ENCODE measurements around the gene LRRC8C. TPM values are rescaled to one million over a fixed set of nuclear protein-coding genes. Genes with fewer than 3 reads are reported as not detected.

LRRC8C gene
- total and polyA plus RNA-seq, 4 donors, result 0.63 to 3.5 (median 1.5) TPM

DNA sequence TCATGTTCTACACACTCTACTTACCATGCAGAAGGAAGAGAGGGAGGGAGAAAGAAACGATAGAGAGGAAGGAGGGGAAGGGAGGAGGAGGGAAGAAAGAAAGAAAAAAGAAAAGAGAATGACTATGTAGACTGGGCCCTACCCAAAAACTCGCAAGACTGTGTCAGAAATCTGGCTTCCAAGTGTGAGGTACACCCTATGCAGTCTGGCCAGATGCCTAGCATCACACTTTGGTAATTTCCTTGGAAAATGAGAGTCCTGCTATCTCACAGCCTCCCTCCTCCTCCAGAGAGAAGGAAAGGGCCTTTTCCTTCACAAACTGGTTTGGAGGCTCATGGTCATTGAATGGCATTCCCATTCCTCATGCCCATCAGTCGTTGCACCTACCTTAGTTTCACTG is 101.5 kb downstream of the LRRC8C start:
- Histone ChIP-seq H3K9me3 (ENCODE audit: control insufficient read depth in 4 of 4, low read length in 3 of 4) (no peaks in the 10 kb centered on the region), H3K27ac (ENCODE audit: low read depth in 1 of 2, low read length in 2 of 2) (no peak overlapping the region), H3K4me1 (ENCODE audit: control insufficient read depth in 4 of 4, insufficient read depth in 4 of 4, low read length in 3 of 4) (no peaks in the 10 kb centered on the region), H3K9ac (ENCODE audit: low read depth in 1 of 2, low read length in 2 of 2) (no peak overlapping the region), H3K36me3 (ENCODE audit: control insufficient read depth in 4 of 4, insufficient read depth in 3 of 4, low read depth in 1 of 4, low read length in 3 of 4) (no peaks in the 10 kb centered on the region), H3K27me3 (ENCODE audit: control insufficient read depth in 4 of 4, insufficient read depth in 4 of 4, low read length in 3 of 4) (no peaks in the 10 kb centered on the region), H3K4me3 (ENCODE audit: low read depth in 1 of 3, low read length in 3 of 3) (no peak overlapping the region)
- no peak for TF ChIP-seq FOXA1 (IDR thresholded peaks at IDR 0.05)
- no peak for TF ChIP-seq SP1 (IDR thresholded peaks at IDR 0.05)
- TF ChIP-seq NR2F2 (IDR thresholded peaks at IDR 0.05), result no peak
- TF ChIP-seq GABPA (IDR thresholded peaks at IDR 0.05 in 1 of 2, conservative IDR thresholded peaks at IDR 0.05 in 1 of 2), result no peak
- TF ChIP-seq HNF4G (IDR thresholded peaks at IDR 0.05), result no peak
- TF ChIP-seq CTCF (IDR thresholded peaks at IDR 0.05; ENCODE audit: low read depth, low read length, missing input control), result no peak
- TF ChIP-seq HNF4A (conservative IDR thresholded peaks at IDR 0.05), result no peak
- no peak for TF ChIP-seq EGR1 (IDR thresholded peaks at IDR 0.05; ENCODE audit: low read depth in 2 of 2)
- TF ChIP-seq, protein P1, sequence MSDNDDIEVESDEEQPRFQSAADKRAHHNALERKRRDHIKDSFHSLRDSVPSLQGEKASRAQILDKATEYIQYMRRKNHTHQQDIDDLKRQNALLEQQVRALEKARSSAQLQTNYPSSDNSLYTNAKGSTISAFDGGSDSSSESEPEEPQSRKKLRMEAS (IDR thresholded peaks at IDR 0.05), result no peak
- no peak for TF ChIP-seq FOXA2 (IDR thresholded peaks at IDR 0.05)
- TF ChIP-seq JUND (IDR thresholded peaks at IDR 0.05), result no peak
- no peak for TF ChIP-seq RXRA (IDR thresholded peaks at IDR 0.05)
- no peak for TF ChIP-seq ATF3 (IDR thresholded peaks at IDR 0.05)
- TF ChIP-seq REST (IDR thresholded peaks at IDR 0.05), result no peak
- no peak for TF ChIP-seq TAF1 (conservative IDR thresholded peaks at IDR 0.05)
- no peak for DNase-seq (ENCODE audit: low spot score)
- 71% methylated on average over 3 of the region's 3 CpGs for WGBS

GRCh38 chr1:89735479-89735878 is 102.6 kb downstream of the LRRC8C start:
- no peak overlapping the region for H3K4me3 ChIP-seq (ENCODE audit: low read depth in 1 of 3, low read length in 3 of 3)
- WGBS, result 59% methylated on average over 1 of the region's 1 CpG
- H3K4me1 ChIP-seq (ENCODE audit: control insufficient read depth in 4 of 4, insufficient read depth in 4 of 4, low read length in 3 of 4), result no peaks in the 10 kb centered on the region
- H3K27me3 ChIP-seq (ENCODE audit: control insufficient read depth in 4 of 4, insufficient read depth in 4 of 4, low read length in 3 of 4), result no peaks in the 10 kb centered on the region
- no peak for DNase-seq (ENCODE audit: low spot score)
- no peak overlapping the region for H3K9ac ChIP-seq (ENCODE audit: low read depth in 1 of 2, low read length in 2 of 2)
- no peaks in the 10 kb centered on the region for H3K9me3 ChIP-seq (ENCODE audit: control insufficient read depth in 4 of 4, low read length in 3 of 4)
- H3K36me3 ChIP-seq (ENCODE audit: control insufficient read depth in 4 of 4, insufficient read depth in 3 of 4, low read depth in 1 of 4, low read length in 3 of 4), result no peaks in the 10 kb centered on the region
- no peak overlapping the region for H3K27ac ChIP-seq (ENCODE audit: low read depth in 1 of 2, low read length in 2 of 2)
- TF ChIP-seq RAD21 (IDR thresholded peaks at IDR 0.05), result no peak
- TF ChIP-seq ATF3 (IDR thresholded peaks at IDR 0.05), result no peak
- TF ChIP-seq SP1 (IDR thresholded peaks at IDR 0.05), result no peak
- TF ChIP-seq CTCF (IDR thresholded peaks at IDR 0.05; ENCODE audit: low read depth, low read length, missing input control), result no peak
- TF ChIP-seq, protein P2, sequence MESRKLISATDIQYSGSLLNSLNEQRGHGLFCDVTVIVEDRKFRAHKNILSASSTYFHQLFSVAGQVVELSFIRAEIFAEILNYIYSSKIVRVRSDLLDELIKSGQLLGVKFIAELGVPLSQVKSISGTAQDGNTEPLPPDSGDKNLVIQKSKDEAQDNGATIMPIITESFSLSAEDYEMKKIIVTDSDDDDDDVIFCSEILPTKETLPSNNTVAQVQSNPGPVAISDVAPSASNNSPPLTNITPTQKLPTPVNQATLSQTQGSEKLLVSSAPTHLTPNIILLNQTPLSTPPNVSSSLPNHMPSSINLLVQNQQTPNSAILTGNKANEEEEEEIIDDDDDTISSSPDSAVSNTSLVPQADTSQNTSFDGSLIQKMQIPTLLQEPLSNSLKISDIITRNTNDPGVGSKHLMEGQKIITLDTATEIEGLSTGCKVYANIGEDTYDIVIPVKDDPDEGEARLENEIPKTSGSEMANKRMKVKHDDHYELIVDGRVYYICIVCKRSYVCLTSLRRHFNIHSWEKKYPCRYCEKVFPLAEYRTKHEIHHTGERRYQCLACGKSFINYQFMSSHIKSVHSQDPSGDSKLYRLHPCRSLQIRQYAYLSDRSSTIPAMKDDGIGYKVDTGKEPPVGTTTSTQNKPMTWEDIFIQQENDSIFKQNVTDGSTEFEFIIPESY (IDR thresholded peaks at IDR 0.05), result no peak
- TF ChIP-seq EGR1 (IDR thresholded peaks at IDR 0.05; ENCODE audit: low read depth in 2 of 2), result no peak
- TF ChIP-seq TAF1 (conservative IDR thresholded peaks at IDR 0.05), result no peak
- TF ChIP-seq, protein P1 (IDR thresholded peaks at IDR 0.05), result no peak
- no peak for TF ChIP-seq YY1 (IDR thresholded peaks at IDR 0.05)
- TF ChIP-seq NR2F2 (IDR thresholded peaks at IDR 0.05), result no peak
- TF ChIP-seq HNF4A (conservative IDR thresholded peaks at IDR 0.05), result no peak
- no peak for TF ChIP-seq HNF4G (IDR thresholded peaks at IDR 0.05)
- TF ChIP-seq RXRA (IDR thresholded peaks at IDR 0.05), result no peak
- no peak for TF ChIP-seq JUND (IDR thresholded peaks at IDR 0.05)
- no peak for TF ChIP-seq FOXA2 (IDR thresholded peaks at IDR 0.05)
- no peak for TF ChIP-seq GABPA (IDR thresholded peaks at IDR 0.05 in 1 of 2, conservative IDR thresholded peaks at IDR 0.05 in 1 of 2)
- no peak for TF ChIP-seq FOXA1 (IDR thresholded peaks at IDR 0.05)

Data from liver (tissue), 9 donors.